Common myeloid progenitor, CD34-positive (primary cell): ENCODE data around the gene CDC20B.
"Not testable (repeated sequence)": the region's sequence is repeated elsewhere in the genome, so short reads cannot be mapped to it uniquely, and the experiment has no call there.

ENCODE experiments used
- CTCF ChIA-PET: fragments of 350-600 bp; sonication (Branson Sonifier 250); formaldehyde crosslinking; loops from one replicate; lab custom pipeline; 2021; ENCODE audit warnings: antibody characterized with exemption; lab: Charles Lee
- POLR2A ChIA-PET: fragments of 350-600 bp; sonication (Branson Sonifier 250); formaldehyde crosslinking; loops from one replicate; lab custom pipeline; 2021; ENCODE audit warnings: antibody characterized with exemption; lab: Charles Lee
- DNase-seq, 3 donors: peaks; one replicate each; pipeline versions ENCODE4 v3.0.0 to v3.0.0-alpha.2; 2013
- H3K27ac ChIP-seq, 2 experiments: 1 replicate in 1 of 2; 2 replicates in 1 of 2; pipeline ENCODE4 v1.7.0; 2013; ENCODE audit warnings: inconsistent platforms in 2 of 2, low read length in 2 of 2, mild to moderate bottlenecking in 2 of 2, low read depth in 1 of 2, moderate library complexity in 1 of 2; ENCODE audit not compliant: severe bottlenecking in 2 of 2, insufficient read depth in 1 of 2, poor library complexity in 1 of 2
- H3K27me3 ChIP-seq, 5 experiments: replicated peaks in 2 of 5; 1 replicate in 3 of 5; 2 replicates in 2 of 5; pipeline versions ENCODE4 v1.6.1 to v1.7.0; 2013; ENCODE audit warnings: low read length in 4 of 5, mild to moderate bottlenecking in 2 of 5, moderate library complexity in 2 of 5, inconsistent platforms in 1 of 5; ENCODE audit not compliant: insufficient read depth in 5 of 5, control insufficient read depth in 4 of 5
- H3K36me3 ChIP-seq, 4 experiments: 1 replicate in 2 of 4; 2 replicates in 2 of 4; pipeline versions ENCODE4 v1.6.1 to v1.7.0; 2013; ENCODE audit warnings: low read length in 3 of 4, control low read depth in 1 of 4, mild to moderate bottlenecking in 1 of 4; ENCODE audit not compliant: control insufficient read depth in 4 of 4, insufficient read depth in 4 of 4
- H3K4me1 ChIP-seq, 4 experiments: 1 replicate in 3 of 4; 2 replicates in 1 of 4; pipeline versions ENCODE4 v1.6.1 to v1.7.1; 2013; ENCODE audit warnings: low read length in 3 of 4, mild to moderate bottlenecking in 3 of 4, control low read depth in 1 of 4, inconsistent platforms in 1 of 4, moderate library complexity in 1 of 4; ENCODE audit not compliant: control insufficient read depth in 4 of 4, insufficient read depth in 4 of 4; ENCODE audit errors: control extremely low read depth in 1 of 4
- H3K4me3 ChIP-seq, 7 experiments: 1 replicate in 4 of 7; 2 replicates in 3 of 7; pipeline versions ENCODE4 v1.5.1 to v1.7.0; 2013; ENCODE audit warnings: mild to moderate bottlenecking in 7 of 7, low read length in 6 of 7, moderate library complexity in 6 of 7, inconsistent platforms in 2 of 7, low read depth in 2 of 7, control low read depth in 1 of 7; ENCODE audit not compliant: insufficient read depth in 4 of 7, control insufficient read depth in 1 of 7; ENCODE audit errors: extremely low read depth in 1 of 7
- H3K9me3 ChIP-seq, 5 experiments: 1 replicate in 4 of 5; 2 replicates in 1 of 5; pipeline versions ENCODE4 v1.6.1 to v1.7.1; 2013; ENCODE audit warnings: low read length in 4 of 5, mild to moderate bottlenecking in 2 of 5, inconsistent platforms in 1 of 5, low read depth in 1 of 5, moderate library complexity in 1 of 5; ENCODE audit not compliant: control insufficient read depth in 4 of 5, insufficient read depth in 2 of 5; ENCODE audit errors: control extremely low read depth in 1 of 5
- WGBS: methylation state at CpG from one replicate; pipeline ENCODE4 v1.1.5; 2013; ENCODE audit not compliant: insufficient coverage; 5-methylcytosine and 5-hydroxymethylcytosine counted together

The CDC20B gene

GRCh38 chr5:55104036-55104772 lies 68.8 kb downstream of the CDC20B start:
- ChIA-PET POLR2A (no interaction called here), CTCF (interaction anchor here (0.7 to 1.6 kb wide), 4 partner anchors 13 to 160 kb away, joined by 3 to 4 read pairs (median 4); no protein-coding TSS in a partner anchor)
- Histone ChIP-seq H3K36me3 (no peaks in the 10 kb centered on the region), H3K27me3 (no peaks in the 10 kb centered on the region), H3K4me1 (peaks cover 25 to 37% (median 33%) of the 10 kb centered on the region in 4 experiments), H3K27ac (no peak overlapping the region), H3K9me3 (peaks cover 0 to 1% (median 0%) of the 10 kb centered on the region in 5 experiments), H3K4me3 (peak overlapping the region in 1 of 7 experiments; percentile 51)
- WGBS, result 100% methylated on average over 1 of the region's 2 CpGs
- DNase-seq, result peak in 1 of 3 donors; percentile 31

GRCh38 chr5:55102348-55102747 lies 70.6 kb downstream of the CDC20B start, which contains the start of gene GZMA:
Gene GZMA (plus strand): TSS chr5:55102646. CDS start chr5:55102683, 37 bp downstream.
- H3K27me3 ChIP-seq, result no peaks in the 10 kb centered on the region
- WGBS, result 13% methylated on average over 3 of the region's 3 CpGs
- peak; percentile 31 to 88 (median 84) for DNase-seq
- no peak within 1 kb of the TSS for H3K27ac ChIP-seq
- peaks cover 0 to 6% (median 0%) of the 10 kb centered on the region in 5 experiments for H3K9me3 ChIP-seq
- H3K4me1 ChIP-seq, result peaks cover 25 to 37% (median 33%) of the 10 kb centered on the region in 4 experiments
- no peaks in the 10 kb centered on the region for H3K36me3 ChIP-seq
- CTCF ChIA-PET, result interaction anchor here (1.5 kb wide), 1 partner anchor 32 kb away, joined by 4 read pairs; no protein-coding TSS in a partner anchor
- POLR2A ChIA-PET, result no interaction called here
- H3K4me3 ChIP-seq, result peak within 1 kb of the TSS in 4 of 7 experiments; percentile 7 to 59 (median 48)

- ChIA-PET POLR2A (no interaction called here), CTCF (interaction anchor here (1.0 to 1.3 kb wide), 2 partner anchors 10 to 584 kb away, joined by 3 to 5 read pairs; partner anchors contain the start of gene SNX18)
- DNase-seq, result peak in 2 of 3 donors; percentile 63 to 69
- peaks cover 0 to 8% (median 0%) of the 10 kb centered on the region in 5 experiments for H3K9me3 ChIP-seq
- WGBS, result 0% methylated on average over 1 of the region's 5 CpGs
- H3K27me3 ChIP-seq, result no peaks in the 10 kb centered on the region
- H3K27ac ChIP-seq, result no peak overlapping the region
- peak overlapping the region in 4 of 7 experiments; percentile 7 to 59 (median 48) for H3K4me3 ChIP-seq
- H3K4me1 ChIP-seq, result peaks cover 25 to 37% (median 33%) of the 10 kb centered on the region in 4 experiments
- no peaks in the 10 kb centered on the region for H3K36me3 ChIP-seq
Measured at GRCh38 chr5:55101556-55102276, 71.3 kb downstream of the CDC20B start.

- H3K9me3 ChIP-seq, DNase-seq, POLR2A ChIA-PET, H3K27me3 ChIP-seq, H3K4me3 ChIP-seq, H3K36me3 ChIP-seq, H3K27ac ChIP-seq: not testable (repeated sequence)
- H3K4me1 ChIP-seq, result peaks cover 25 to 37% (median 33%) of the 10 kb centered on the region in 4 experiments
- CTCF ChIA-PET, result interaction anchor here (1.0 to 1.3 kb wide), 2 partner anchors 10 to 583 kb away, joined by 3 to 5 read pairs; partner anchors contain the start of gene SNX18
Measured at GRCh38 chr5:55101148-55101547, 71.8 kb downstream of the CDC20B start.

- H3K4me3 ChIP-seq, result no peak overlapping the region
- H3K27ac ChIP-seq, result no peak overlapping the region
- DNase-seq, result no peak
- ChIA-PET CTCF (interaction anchor here (0.7 to 1.2 kb wide), 2 partner anchors 8 to 107 kb away, joined by 3 to 4 read pairs; no protein-coding TSS in a partner anchor), POLR2A (no interaction called here)
- H3K9me3 ChIP-seq, result peaks cover 0 to 8% (median 0%) of the 10 kb centered on the region in 5 experiments
- 84% methylated on average over 6 of the region's 6 CpGs for WGBS
- peaks cover under 1 to 16% (median 4%) of the 10 kb centered on the region in 4 experiments for H3K4me1 ChIP-seq
- no peaks in the 10 kb centered on the region for H3K27me3 ChIP-seq
- no peaks in the 10 kb centered on the region for H3K36me3 ChIP-seq
Measured at GRCh38 chr5:55096861-55097260, 76.1 kb downstream of the CDC20B start.

GRCh38 chr5:55096182-55096581 lies 76.8 kb downstream of the CDC20B start:
- WGBS, result 47% methylated on average over 3 of the region's 3 CpGs
- CTCF ChIA-PET, result interaction anchor here (1.2 kb wide), 1 partner anchor 9 kb away, joined by 4 read pairs; no protein-coding TSS in a partner anchor
- no peaks in the 10 kb centered on the region for H3K27me3 ChIP-seq
- POLR2A ChIA-PET, result no interaction called here
- peaks cover 0 to 15% (median 1%) of the 10 kb centered on the region in 4 experiments for H3K4me1 ChIP-seq
- H3K9me3 ChIP-seq, result peaks cover 0 to 8% (median 0%) of the 10 kb centered on the region in 5 experiments
- no peak overlapping the region for H3K4me3 ChIP-seq
- H3K36me3 ChIP-seq, result no peaks in the 10 kb centered on the region
- H3K27ac ChIP-seq, result no peak overlapping the region
- no peak for DNase-seq
